ENCODE results near the gene INSIG2.

INSIG2 gene

DNA sequence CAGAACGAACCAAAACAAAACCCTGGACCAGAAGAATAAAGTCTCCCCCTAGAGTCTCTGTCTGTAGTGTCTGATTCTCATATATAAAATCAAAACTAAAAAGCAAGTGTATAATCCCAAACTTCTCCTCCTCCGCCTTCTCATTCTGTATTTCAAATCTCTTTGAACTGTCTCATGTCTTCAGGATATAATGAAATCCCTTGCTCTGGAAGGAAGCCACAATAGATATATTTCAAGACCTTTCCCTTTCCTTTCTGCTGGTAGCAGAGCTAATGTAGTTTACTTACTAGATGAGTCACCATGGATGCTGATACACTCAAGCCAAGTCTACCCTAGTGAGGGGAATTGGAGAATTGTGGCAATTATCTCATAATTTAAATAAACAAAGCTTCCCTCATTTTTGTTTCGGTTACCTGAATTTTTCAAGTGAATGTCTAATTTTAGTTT lies 40.9 kb upstream of the INSIG2 start:
- no peak for DNase-seq (ENCODE audit: extremely low spot score)
- POLR2A ChIA-PET: no interaction called here
- CTCF ChIA-PET: interaction anchor here (0.7 to 25.2 kb wide), 25 partner anchors 9 to 811 kb away, joined by 3 to 486 read pairs (median 5); partner anchors contain the start of genes DDX18 and INSIG2
- TF ChIP-seq, protein P1, sequence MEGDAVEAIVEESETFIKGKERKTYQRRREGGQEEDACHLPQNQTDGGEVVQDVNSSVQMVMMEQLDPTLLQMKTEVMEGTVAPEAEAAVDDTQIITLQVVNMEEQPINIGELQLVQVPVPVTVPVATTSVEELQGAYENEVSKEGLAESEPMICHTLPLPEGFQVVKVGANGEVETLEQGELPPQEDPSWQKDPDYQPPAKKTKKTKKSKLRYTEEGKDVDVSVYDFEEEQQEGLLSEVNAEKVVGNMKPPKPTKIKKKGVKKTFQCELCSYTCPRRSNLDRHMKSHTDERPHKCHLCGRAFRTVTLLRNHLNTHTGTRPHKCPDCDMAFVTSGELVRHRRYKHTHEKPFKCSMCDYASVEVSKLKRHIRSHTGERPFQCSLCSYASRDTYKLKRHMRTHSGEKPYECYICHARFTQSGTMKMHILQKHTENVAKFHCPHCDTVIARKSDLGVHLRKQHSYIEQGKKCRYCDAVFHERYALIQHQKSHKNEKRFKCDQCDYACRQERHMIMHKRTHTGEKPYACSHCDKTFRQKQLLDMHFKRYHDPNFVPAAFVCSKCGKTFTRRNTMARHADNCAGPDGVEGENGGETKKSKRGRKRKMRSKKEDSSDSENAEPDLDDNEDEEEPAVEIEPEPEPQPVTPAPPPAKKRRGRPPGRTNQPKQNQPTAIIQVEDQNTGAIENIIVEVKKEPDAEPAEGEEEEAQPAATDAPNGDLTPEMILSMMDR (IDR thresholded peaks at IDR 0.05; ENCODE audit: control extremely low read depth, extremely low read depth, low read depth, missing control alignments): no peak

DNA sequence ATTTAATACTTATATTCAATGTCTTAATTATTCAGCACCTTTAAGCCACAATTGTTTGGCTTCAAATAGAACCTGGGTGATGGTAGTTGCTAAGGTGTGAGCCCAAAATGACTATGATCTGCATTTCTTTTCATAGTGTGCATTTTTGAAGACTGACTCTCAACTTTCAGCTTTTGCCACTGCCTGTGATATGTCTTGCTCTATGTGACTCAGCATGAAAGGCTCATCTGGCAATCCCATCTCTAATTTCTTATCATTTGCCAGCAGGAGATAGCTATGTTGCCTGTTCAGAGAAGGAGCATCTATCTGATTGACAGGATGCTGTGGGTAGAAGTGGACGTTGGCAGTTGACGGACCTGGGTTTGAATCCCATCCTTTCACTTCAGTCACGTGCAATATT lies 39.9 kb upstream of the INSIG2 start:
- DNase-seq (ENCODE audit: extremely low spot score): no peak
- TF ChIP-seq, protein P1 (IDR thresholded peaks at IDR 0.05; ENCODE audit: control extremely low read depth, extremely low read depth, low read depth, missing control alignments): no peak
- ChIA-PET POLR2A (no interaction called here), CTCF (interaction anchor here (1.1 to 25.2 kb wide), 5 partner anchors 12 to 807 kb away, joined by 3 to 486 read pairs (median 19); partner anchors contain the start of gene INSIG2)

DNA sequence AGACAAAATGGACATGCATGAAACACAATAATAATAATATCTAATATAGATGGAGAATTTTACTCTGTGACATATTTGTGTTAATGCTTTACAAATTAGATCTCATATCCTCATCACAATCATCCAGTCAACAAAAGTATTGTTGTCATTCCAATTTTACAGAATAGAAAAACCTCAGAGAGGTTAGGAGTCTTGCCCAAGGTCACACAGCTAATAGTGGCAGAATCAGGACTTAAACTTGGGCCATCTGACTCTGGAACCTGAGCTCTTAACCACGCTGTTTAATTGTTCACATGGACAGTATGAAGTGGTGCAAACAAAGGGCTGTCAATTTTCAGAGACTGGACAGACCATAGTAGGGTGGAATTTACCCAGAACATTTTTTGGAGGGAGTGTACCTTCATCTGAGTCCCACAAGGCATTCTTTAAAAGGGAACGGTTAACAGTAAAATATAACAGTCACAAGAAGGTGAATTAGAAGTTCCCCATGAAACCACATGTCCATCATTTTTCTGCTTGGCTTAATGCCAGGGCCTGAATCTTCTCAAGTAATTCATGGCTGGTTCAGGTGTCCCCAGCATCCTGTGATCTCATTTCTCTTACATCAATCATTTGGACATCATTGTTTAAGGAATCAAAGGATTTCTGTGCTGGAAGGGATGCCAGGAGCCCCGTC lies 39.0 kb upstream of the INSIG2 start:
- ChIA-PET POLR2A (no interaction called here), CTCF (interaction anchor here (1.1 to 25.2 kb wide), 3 partner anchors 5 to 94 kb away, joined by 3 to 486 read pairs (median 486); no protein-coding TSS in a partner anchor)
- no peak for DNase-seq (ENCODE audit: extremely low spot score)
- TF ChIP-seq, protein P1 (IDR thresholded peaks at IDR 0.05; ENCODE audit: control extremely low read depth, extremely low read depth, low read depth, missing control alignments): no peak

DNA sequence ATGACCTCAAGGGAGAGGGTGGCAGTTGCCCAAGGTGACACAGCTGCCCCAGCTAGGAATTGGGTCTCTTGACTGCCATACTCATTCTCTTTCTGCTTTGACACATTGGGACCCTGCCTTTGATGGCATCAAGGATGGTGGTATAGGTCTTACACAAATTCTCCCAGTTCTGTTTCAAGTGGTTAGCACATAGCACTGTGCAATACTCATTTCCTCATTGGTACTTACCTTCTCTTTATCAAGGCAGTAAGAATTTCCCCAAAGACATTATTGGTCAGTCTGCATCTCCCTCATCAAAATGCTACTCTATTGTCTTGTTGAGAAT lies 38.5 kb upstream of the INSIG2 start:
- TF ChIP-seq, protein P1 (IDR thresholded peaks at IDR 0.05; ENCODE audit: control extremely low read depth, extremely low read depth, low read depth, missing control alignments): no peak
- ChIA-PET POLR2A (no interaction called here), CTCF (interaction anchor here (1.1 to 25.2 kb wide), 3 partner anchors 6 to 93 kb away, joined by 3 to 486 read pairs (median 486); no protein-coding TSS in a partner anchor)
- DNase-seq (ENCODE audit: extremely low spot score): no peak

DNA sequence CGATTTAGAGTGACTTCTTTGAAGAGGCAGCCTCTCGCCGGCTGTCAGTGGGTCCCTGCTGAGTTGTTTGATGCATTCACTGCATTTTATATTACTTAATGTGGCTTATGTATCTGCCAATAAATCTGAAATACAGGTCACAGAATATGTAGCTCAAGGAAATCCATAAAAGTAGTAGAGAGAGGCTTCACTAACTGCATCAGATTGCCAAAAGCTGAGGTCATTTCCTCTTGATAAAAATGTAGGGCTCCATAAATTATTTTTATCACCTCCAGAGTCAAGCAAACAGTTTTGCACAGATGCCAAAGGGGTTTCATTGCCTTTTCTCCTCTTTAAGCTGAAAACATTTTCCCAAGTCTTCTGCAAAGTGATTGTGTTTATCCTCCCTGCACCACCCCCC lies 37.9 kb upstream of the INSIG2 start:
- POLR2A ChIA-PET: no interaction called here
- no peak for DNase-seq (ENCODE audit: extremely low spot score)
- TF ChIP-seq, protein P1 (IDR thresholded peaks at IDR 0.05; ENCODE audit: control extremely low read depth, extremely low read depth, low read depth, missing control alignments): no peak
- CTCF ChIA-PET: interaction anchor here (1.6 to 25.2 kb wide), 3 partner anchors 6 to 830 kb away, joined by 3 to 486 read pairs (median 486); no protein-coding TSS in a partner anchor

DNA sequence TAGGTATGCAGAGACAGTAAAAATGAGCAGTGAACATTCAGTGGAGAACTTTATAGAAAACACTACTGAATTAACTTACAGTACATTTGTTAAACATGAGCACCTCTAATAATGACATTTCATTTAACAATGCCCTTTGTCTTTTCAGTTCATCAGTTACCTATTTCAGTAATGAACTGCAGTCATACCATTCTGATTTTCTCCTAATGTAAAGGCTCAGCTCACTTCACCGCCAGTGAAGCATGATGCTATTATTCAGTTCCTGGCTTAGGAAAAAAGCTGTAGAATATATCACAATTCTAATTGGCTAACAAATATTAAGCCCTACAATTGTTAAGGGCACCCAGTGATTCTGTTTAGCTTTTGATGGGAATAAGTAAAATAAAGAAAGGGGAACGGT lies 37.3 kb upstream of the INSIG2 start:
- DNase-seq (ENCODE audit: extremely low spot score): no peak
- ChIA-PET CTCF (interaction anchor here (0.7 to 25.2 kb wide), 6 partner anchors 7 to 830 kb away, joined by 3 to 486 read pairs (median 4); no protein-coding TSS in a partner anchor), POLR2A (no interaction called here)
- TF ChIP-seq, protein P1 (IDR thresholded peaks at IDR 0.05; ENCODE audit: control extremely low read depth, extremely low read depth, low read depth, missing control alignments): no peak

All from GM10248 (cell line).